H1 (cell line): Measurements from ENCODE around the gene ARHGAP26. TPM values are rescaled to one million over a fixed set of nuclear protein-coding genes. Genes with fewer than 3 reads are reported as not detected.

Experiments used
- CTCF ChIA-PET: fragments of 300-600 bp; sonication (Branson Sonifier 250); formaldehyde crosslinking; loops from one replicate; lab custom pipeline; 2021; ENCODE audit not compliant: partially characterized antibody; lab: Charles Lee
- POLR2A ChIA-PET: fragments of 300-600 bp; sonication (Branson Sonifier 250); formaldehyde crosslinking; loops from one replicate; lab custom pipeline; 2021; ENCODE audit warnings: inconsistent platforms; ENCODE audit not compliant: partially characterized antibody; lab: Charles Lee
- DNase-seq, 2 experiments: peaks; one replicate each; pipeline versions ENCODE4 v3.0.0 to v3.0.0-alpha.2; 2010 to 2022; ENCODE audit warnings: low spot score in 2 of 2, low read depth in 1 of 2, mixed read lengths in 1 of 2
- FAIRE-seq: peaks from 2 replicates; lab custom pipeline; 2011; peaks lifted over from hg19 to GRCh38; lab: Jason Lieb, UNC
- H2AFZ ChIP-seq: 2 replicates; pipeline ENCODE4 v1.8.1; 2012; ENCODE audit warnings: low read length, inconsistent platforms
- H2AK5ac ChIP-seq: 2 replicates; pipeline ENCODE4 v1.6.1; 2013; ENCODE audit warnings: low read depth, low read length
- H2BK120ac ChIP-seq: replicated peaks from 2 replicates; pipeline ENCODE3; 2013; ENCODE audit warnings: low read depth, low read length, inconsistent platforms
- H2BK12ac ChIP-seq: 2 replicates; pipeline ENCODE4 v1.6.1; 2013; ENCODE audit warnings: low read depth, low read length
- H2BK15ac ChIP-seq: 2 replicates; pipeline ENCODE4 v1.6.1; 2013; ENCODE audit warnings: low read length
- H2BK20ac ChIP-seq: 2 replicates; pipeline ENCODE4 v1.6.1; 2013; ENCODE audit warnings: low read length
- H2BK5ac ChIP-seq: 2 replicates; pipeline ENCODE4 v1.6.1; 2013; ENCODE audit warnings: low read depth, low read length
- H3K14ac ChIP-seq: 2 replicates; pipeline ENCODE4 v1.6.1; 2013; ENCODE audit warnings: inconsistent platforms; ENCODE audit not compliant: insufficient read length
- H3K18ac ChIP-seq: 2 replicates; pipeline ENCODE4 v1.6.1; 2013; ENCODE audit warnings: low read length; ENCODE audit errors: extremely low read depth
- H3K23ac ChIP-seq: 2 replicates; pipeline ENCODE4 v1.6.1; 2013; ENCODE audit warnings: inconsistent platforms; ENCODE audit not compliant: insufficient read length
- H3K23me2 ChIP-seq: 2 replicates; pipeline ENCODE4 v1.6.1; 2013; ENCODE audit warnings: low read depth, low read length
- H3K27ac ChIP-seq: 2 replicates; pipeline ENCODE4 v1.6.1; 2011; ENCODE audit warnings: low read depth, low read length, inconsistent platforms
- H3K27me3 ChIP-seq, 4 experiments: replicated peaks in 1 of 4; 1 replicate in 1 of 4; 2 replicates in 3 of 4; pipeline versions ENCODE4 v1.6.1 to v1.8.1; 2011 to 2013; ENCODE audit warnings: low read length in 3 of 4, mild to moderate bottlenecking in 3 of 4, inconsistent platforms in 2 of 4, mixed read lengths in 2 of 4, moderate library complexity in 1 of 4; ENCODE audit not compliant: control insufficient read depth in 3 of 4, insufficient read depth in 3 of 4; ENCODE audit errors: extremely low read depth in 1 of 4
- H3K36me3 ChIP-seq, 4 experiments: 2 replicates each; pipeline versions ENCODE4 v1.6.1 to v1.8.1; 2011 to 2013; ENCODE audit warnings: mild to moderate bottlenecking in 4 of 4, low read length in 3 of 4, moderate library complexity in 2 of 4, control low read depth in 1 of 4, inconsistent platforms in 1 of 4; ENCODE audit not compliant: insufficient read depth in 4 of 4, control insufficient read depth in 2 of 4
- H3K4ac ChIP-seq: replicated peaks from 2 replicates; pipeline ENCODE3; 2013; ENCODE audit warnings: low read length, low read depth, mixed read lengths, inconsistent platforms; ENCODE audit not compliant: insufficient read length
- H3K4me1 ChIP-seq, 4 experiments: replicated peaks in 1 of 4; 1 replicate in 1 of 4; 2 replicates in 3 of 4; pipeline versions ENCODE4 v1.6.1 to v1.8.1; 2011 to 2013; ENCODE audit warnings: low read length in 3 of 4, inconsistent platforms in 2 of 4, mixed read lengths in 1 of 4; ENCODE audit not compliant: insufficient read depth in 4 of 4, control insufficient read depth in 3 of 4
- H3K4me2 ChIP-seq, 2 experiments: 2 replicates each; pipeline versions ENCODE4 v1.6.1 to v1.8.1; 2011 to 2013; ENCODE audit warnings: low read depth in 2 of 2, low read length in 2 of 2, control low read depth in 1 of 2, inconsistent platforms in 1 of 2, mild to moderate bottlenecking in 1 of 2; ENCODE audit not compliant: insufficient read depth in 1 of 2
- H3K4me3 ChIP-seq, 4 experiments: fragments of 200-600, 300-600 bp in 1 of 4; sonication (generic), shearing (Covaris generic), sonication (Bioruptor Twin) in 1 of 4; 2 replicates each; pipeline versions ENCODE4 v1.5.1 to v1.8.1; 2011 to 2016; ENCODE audit warnings: low read length in 4 of 4, low read depth in 3 of 4, control low read depth in 2 of 4, inconsistent platforms in 2 of 4, mild to moderate bottlenecking in 2 of 4, mixed read lengths in 1 of 4, moderate library complexity in 1 of 4; ENCODE audit not compliant: insufficient read depth in 2 of 4; ENCODE audit errors: extremely low read depth in 1 of 4
- H3K56ac ChIP-seq: replicated peaks from 2 replicates; pipeline ENCODE3; 2013; ENCODE audit warnings: low read depth, mild to moderate bottlenecking, mixed read lengths, low read length, inconsistent platforms; ENCODE audit not compliant: insufficient read length
- H3K79me1 ChIP-seq: 2 replicates; pipeline ENCODE4 v1.6.1; 2013; ENCODE audit warnings: low read depth, low read length, control low read depth
- H3K79me2 ChIP-seq, 2 experiments: 2 replicates each; pipeline versions ENCODE4 v1.6.1 to v1.8.1; 2012 to 2013; ENCODE audit warnings: low read length in 2 of 2, mild to moderate bottlenecking in 2 of 2, inconsistent platforms in 1 of 2; ENCODE audit not compliant: insufficient read depth in 2 of 2, control insufficient read depth in 1 of 2
- H3K9ac ChIP-seq, 4 experiments: replicated peaks in 1 of 4; 1 replicate in 1 of 4; 2 replicates in 3 of 4; pipeline versions ENCODE4 v1.6.1 to v1.8.1; 2011 to 2013; ENCODE audit warnings: low read depth in 3 of 4, low read length in 3 of 4, control low read depth in 2 of 4, mild to moderate bottlenecking in 2 of 4, moderate library complexity in 2 of 4, inconsistent platforms in 1 of 4; ENCODE audit errors: extremely low read depth in 1 of 4
- H3K9me3 ChIP-seq, 2 experiments: 2 replicates each; pipeline versions ENCODE4 v1.6.1 to v1.8.1; 2012 to 2013; ENCODE audit warnings: mild to moderate bottlenecking in 2 of 2, moderate library complexity in 2 of 2, control low read depth in 1 of 2, inconsistent platforms in 1 of 2, low read depth in 1 of 2, low read length in 1 of 2, mixed read lengths in 1 of 2; ENCODE audit not compliant: insufficient read depth in 2 of 2
- H4K20me1 ChIP-seq, 2 experiments: replicated peaks in 1 of 2; 2 replicates each; pipeline versions ENCODE3 to v1.8.1; 2011 to 2013; ENCODE audit warnings: inconsistent platforms in 2 of 2, low read length in 2 of 2, mild to moderate bottlenecking in 1 of 2; ENCODE audit not compliant: insufficient read depth in 2 of 2, control insufficient read depth in 1 of 2
- H4K5ac ChIP-seq: 2 replicates; pipeline ENCODE4 v1.6.1; 2013; ENCODE audit warnings: low read length, low read depth, mixed read lengths, inconsistent platforms; ENCODE audit not compliant: insufficient read length
- H4K8ac ChIP-seq: 2 replicates; pipeline ENCODE4 v1.8.0; 2013; ENCODE audit warnings: mild to moderate bottlenecking, moderate library complexity, low read length, inconsistent platforms; ENCODE audit not compliant: insufficient read depth; ENCODE audit errors: extremely low read depth
- H4K91ac ChIP-seq: replicated peaks from 2 replicates; pipeline ENCODE3; 2013; ENCODE audit warnings: low read length, mixed read lengths, inconsistent platforms; ENCODE audit not compliant: insufficient read length
- ASH2L ChIP-seq: fragments of 200-600, 300-600 bp; sonication (generic); IDR thresholded peaks from one replicate; pipeline ENCODE4 v1.7.1; 2017; ENCODE audit warnings: low read length
- CHD2 ChIP-seq: IDR thresholded peaks from 2 replicates; pipeline ENCODE4 v1.6.1; 2012; ENCODE audit warnings: low read length, improper control_type of control experiment
- CREB1 ChIP-seq: IDR thresholded peaks from 2 replicates; pipeline ENCODE4 v1.6.1; 2012; ENCODE audit warnings: inconsistent platforms
- RFX5 ChIP-seq: IDR thresholded peaks from 2 replicates; pipeline ENCODE4 v1.6.1; 2011; ENCODE audit warnings: low read depth, low read length, improper control_type of control experiment, borderline replicate concordance
- WGBS, 2 experiments: shearing (Covaris generic) in 1 of 2; methylation state at CpG; one replicate each; pipeline versions ENCODE4 v1.1.6 to v1.1.7; 2013 to 2015; ENCODE audit warnings: low lambda C conversion rate in 2 of 2, mixed read lengths in 2 of 2, inconsistent platforms in 1 of 2, low coverage in 1 of 2, missing lambda C conversion rate in 1 of 2; ENCODE audit not compliant: insufficient replicate concordance in 2 of 2, insufficient coverage in 1 of 2, insufficient read length in 1 of 2; ENCODE audit errors: extremely low coverage in 1 of 2, missing lambda C conversion rate in 1 of 2; 5-methylcytosine and 5-hydroxymethylcytosine counted together
- polyA plus RNA-seq, 7 experiments: library from polyadenylated mRNA; depleted of rRNA in 3 of 7; stranded (reverse) in 5 of 7; unstranded in 2 of 7; fragments of >200 nt in 5 of 7; fragments of 200-250 nt in 2 of 7; gene quantifications; 1 replicate in 5 of 7; 2 replicates in 1 of 7; 4 replicates in 1 of 7; pipeline versions ENCODE4 v1.2.1 to v1.2.3, GENCODE V29; 2011 to 2013; ENCODE audit warnings: missing spikeins in 2 of 7, mixed read lengths in 2 of 7
- total RNA-seq: library from RNA; stranded (reverse); fragmentation: NEBNext Ultra II Directional; extraction: Animal tissue kit (Norgen Biotek cat#: 25700); gene quantifications from 2 replicates; pipeline ENCODE4 v1.2.1, GENCODE V29; 2021
- TF ChIP-seq, protein P1 (sequence below): IDR thresholded peaks from 2 replicates; pipeline ENCODE4 v1.6.1; 2012; ENCODE audit warnings: inconsistent platforms
- TF ChIP-seq, protein P2 (sequence below): IDR thresholded peaks from 2 replicates; pipeline ENCODE4 v1.6.1; 2011; ENCODE audit warnings: low read depth, mild to moderate bottlenecking, low read length; ENCODE audit not compliant: insufficient read depth

Gene ARHGAP26
- total and polyA plus RNA-seq, 2 of the 8 experiments (the other 6 are each of a cell fraction or from before 2014, with no cell fraction given) = 7.1 to 24.8 TPM

DNA sequence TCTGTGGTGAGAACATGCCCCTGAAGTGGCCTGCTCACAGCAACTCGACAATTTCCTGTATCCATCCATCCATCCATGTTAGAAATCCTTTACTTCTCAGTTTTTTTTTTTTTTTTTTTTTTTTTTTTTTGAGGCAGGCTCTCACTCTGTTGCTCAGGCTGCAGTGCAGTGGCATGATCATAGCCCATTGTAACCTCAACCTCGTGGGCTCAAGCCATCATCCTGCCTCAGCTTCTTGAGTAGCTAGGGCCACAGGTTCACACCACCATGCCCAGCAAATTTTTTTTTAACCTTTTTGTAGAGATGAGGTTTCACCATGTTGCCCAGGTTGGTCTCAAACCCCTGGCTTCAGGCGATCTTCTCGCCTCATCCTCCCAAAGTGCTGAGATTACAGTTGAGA, 259.1 kb downstream of the ARHGAP26 start:
- no peak overlapping the region for H3K4me3 ChIP-seq
- H3K27me3 ChIP-seq = no peaks in the 10 kb centered on the region; a peak in 1 of 7 replicates
- H3K79me2 ChIP-seq = no peaks in the 10 kb centered on the region
- H3K9ac ChIP-seq = no peak overlapping the region
- no peaks in the 10 kb centered on the region for H3K79me1 ChIP-seq
- H3K14ac ChIP-seq = no peak overlapping the region
- H3K9me3 ChIP-seq = no peaks in the 10 kb centered on the region
- H4K20me1 ChIP-seq = no peaks in the 10 kb centered on the region
- H2BK12ac ChIP-seq = no peak overlapping the region
- no peak overlapping the region for H3K23ac ChIP-seq
- H2AK5ac ChIP-seq = no peak overlapping the region
- no peaks in the 10 kb centered on the region; a peak in 1 of 7 replicates for H3K4me1 ChIP-seq
- no peak overlapping the region for H2BK15ac ChIP-seq
- H4K91ac ChIP-seq = no peak overlapping the region
- H3K56ac ChIP-seq = no peak overlapping the region
- H2BK20ac ChIP-seq = no peak overlapping the region
- no peak overlapping the region for H2BK5ac ChIP-seq
- 96% methylated on average over 4 of the region's 4 CpGs; no CpG with 5 or more reads in 1 of the 2 experiments for WGBS, 2 experiments
- H3K4ac ChIP-seq = no peak overlapping the region
- H4K5ac ChIP-seq = no peak overlapping the region
- FAIRE-seq (no peak), DNase-seq (no peak)
- CTCF ChIA-PET = interaction anchor here (0.8 kb wide), 1 partner anchor 46 kb away, joined by 4 read pairs; no protein-coding TSS in a partner anchor
- no peak overlapping the region for H3K4me2 ChIP-seq
- H3K27ac ChIP-seq = no peak overlapping the region
- POLR2A ChIA-PET = no interaction called here
- no peak overlapping the region for H4K8ac ChIP-seq
- H2BK120ac ChIP-seq = no peak overlapping the region
- no peak overlapping the region for H2AFZ ChIP-seq
- no peaks in the 10 kb centered on the region for H3K36me3 ChIP-seq
- peaks cover 2% of the 10 kb centered on the region; the same call in 1 of the 2 replicates for H3K23me2 ChIP-seq
- H3K18ac ChIP-seq = no peak overlapping the region
- TF ChIP-seq, protein P1, sequence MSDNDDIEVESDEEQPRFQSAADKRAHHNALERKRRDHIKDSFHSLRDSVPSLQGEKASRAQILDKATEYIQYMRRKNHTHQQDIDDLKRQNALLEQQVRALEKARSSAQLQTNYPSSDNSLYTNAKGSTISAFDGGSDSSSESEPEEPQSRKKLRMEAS = no peak
- TF ChIP-seq RFX5 (no peak), ASH2L (no peak), CREB1 (no peak), CHD2 (no peak)
- TF ChIP-seq, protein P2, sequence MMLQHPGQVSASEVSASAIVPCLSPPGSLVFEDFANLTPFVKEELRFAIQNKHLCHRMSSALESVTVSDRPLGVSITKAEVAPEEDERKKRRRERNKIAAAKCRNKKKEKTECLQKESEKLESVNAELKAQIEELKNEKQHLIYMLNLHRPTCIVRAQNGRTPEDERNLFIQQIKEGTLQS = no peak
